Natural killer cell (primary cell): ENCODE measurements around the gene SUN3. TPM values are rescaled to one million over a fixed set of nuclear protein-coding genes. Genes with fewer than 3 reads are reported as not detected.

ENCODE experiments used
- ATAC-seq, 3 donors: fragments of 150-1000 bp in 2 of 3; fragments of 200-7000 bp in 1 of 3; cut with Tn5 transposase; 1 replicate in 1 of 3; 2 replicates in 2 of 3; pipeline ENCODE4 v1.10.0; 2021; ENCODE audit warnings: mild to moderate bottlenecking in 2 of 3, moderate library complexity in 2 of 3
- DNase-seq, 2 donors: peaks; one replicate each; pipeline versions ENCODE4 v3.0.0 to v3.0.0-alpha.2; 2013 to 2021; ENCODE audit warnings: mixed read lengths in 1 of 2
- H3K27ac ChIP-seq: one replicate; pipeline ENCODE4 v1.5.1; 2013; ENCODE audit warnings: mild to moderate bottlenecking, low read length
- H3K27me3 ChIP-seq: one replicate; pipeline ENCODE4 v1.6.1; 2013; ENCODE audit warnings: low read length; ENCODE audit not compliant: control insufficient read depth, insufficient read depth
- H3K36me3 ChIP-seq: one replicate; pipeline ENCODE4 v1.6.1; 2013; ENCODE audit warnings: low read length; ENCODE audit not compliant: control insufficient read depth, insufficient read depth
- H3K4me1 ChIP-seq: one replicate; pipeline ENCODE4 v1.6.1; 2013; ENCODE audit warnings: low read length; ENCODE audit not compliant: control insufficient read depth, insufficient read depth
- H3K4me3 ChIP-seq: one replicate; pipeline ENCODE4 v1.5.1; 2013; ENCODE audit warnings: low read length
- H3K9me3 ChIP-seq: one replicate; pipeline ENCODE4 v1.6.1; 2013; ENCODE audit warnings: low read length; ENCODE audit not compliant: control insufficient read depth, insufficient read depth
- H3K27ac Mint-ChIP-seq, 2 donors: one replicate each; pipeline ENCODE4 v1.8.0; 2022; ENCODE audit warnings: mild to moderate bottlenecking in 2 of 2, mixed read lengths in 2 of 2, moderate library complexity in 1 of 2
- H3K27me3 Mint-ChIP-seq, 2 donors: one replicate each; pipeline ENCODE4 v1.8.0; 2022; ENCODE audit warnings: low read depth in 2 of 2, mixed read lengths in 2 of 2
- H3K36me3 Mint-ChIP-seq: one replicate; pipeline ENCODE4 v1.8.0; 2022; ENCODE audit warnings: mixed read lengths
- H3K4me1 Mint-ChIP-seq, 2 donors: one replicate each; pipeline ENCODE4 v1.8.0; 2022; ENCODE audit warnings: mixed read lengths in 2 of 2
- H3K4me3 Mint-ChIP-seq: one replicate; pipeline ENCODE4 v1.8.0; 2022; ENCODE audit warnings: mild to moderate bottlenecking, moderate library complexity, mixed read lengths
- H3K9me3 Mint-ChIP-seq, 2 donors: one replicate each; pipeline ENCODE4 v1.8.0; 2022; ENCODE audit warnings: mixed read lengths in 2 of 2
- WGBS: methylation state at CpG from one replicate; pipeline ENCODE4 v1.1.7; 2013; ENCODE audit warnings: missing lambda C conversion rate; ENCODE audit not compliant: insufficient coverage; 5-methylcytosine and 5-hydroxymethylcytosine counted together
- intact Hi-C: fragments of 100-400 bp; cut with micrococcal nuclease; formaldehyde crosslinking; loops from one replicate; pipeline ENCODE4 v1.14.2; 2022
- total RNA-seq, 4 donors: library from RNA; stranded (reverse); fragments of 120-200 nt in 1 of 4; gene quantifications; one replicate each; pipeline versions ENCODE4 v1.2.3 to v1.2.4, GENCODE V29; 2013 to 2022
- TF ChIP-seq, protein P1 (sequence below): fragments of 200-600 bp; IDR thresholded peaks from one replicate; pipeline ENCODE4 v1.8.0; 2022; ENCODE audit warnings: antibody characterized with exemption

SUN3 gene
- total RNA-seq, 3 donors from 2014 or later (not counting 1 experiment from before 2014, with no cell fraction given) = 1.3 TPM; not detected in 2

DNA sequence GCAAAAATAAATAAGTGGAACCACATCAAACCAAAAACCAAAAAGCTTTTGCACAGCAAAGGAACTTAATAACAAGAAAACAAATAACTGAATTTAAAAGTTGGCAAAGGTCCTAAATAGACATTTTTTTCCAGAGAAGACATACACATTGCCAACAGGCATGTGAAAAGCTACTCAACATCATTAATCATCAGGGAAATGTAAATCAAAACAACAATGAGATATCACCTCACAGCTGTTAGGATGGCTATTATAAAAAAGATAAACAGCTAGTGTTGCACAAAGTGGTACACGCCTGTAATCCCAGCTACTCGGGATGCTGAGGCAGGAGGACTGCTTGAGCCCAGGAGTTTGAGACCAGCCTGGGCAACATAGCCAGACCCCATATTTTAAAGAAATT, 2.2 kb upstream of the SUN3 start:
- H3K27me3 Mint-ChIP-seq = peaks cover 25 to 39% of the 10 kb centered on the region in 2 donors

DNA sequence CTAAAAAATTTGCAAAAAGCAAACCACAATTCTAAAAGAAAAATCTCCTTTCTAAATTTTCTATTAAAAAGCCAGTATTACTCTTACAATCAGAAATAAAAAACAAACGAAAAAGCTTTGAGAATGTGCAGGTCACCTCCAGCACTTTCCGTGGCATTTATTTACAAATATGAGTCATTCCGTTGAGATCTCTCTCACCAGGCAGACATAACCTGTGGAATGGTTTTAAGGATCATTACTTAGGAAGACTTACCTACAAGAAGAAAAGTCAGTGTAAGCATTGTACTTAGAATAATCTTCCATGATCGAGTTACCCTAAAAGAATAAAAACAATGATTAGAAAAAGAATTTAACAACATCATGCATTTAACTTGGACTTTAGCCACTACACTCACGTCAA, 3.3 kb downstream of the SUN3 start:
- Mint-ChIP-seq H3K4me3 (no peak overlapping the region), H3K27me3 (peaks cover 18 to 51% of the 10 kb centered on the region in 2 donors), H3K27ac (no peak overlapping the region), H3K4me1 (no peaks in the 10 kb centered on the region), H3K36me3 (no peaks in the 10 kb centered on the region), H3K9me3 (peaks cover 4 to 6% of the 10 kb centered on the region in 2 donors)
- no peaks in the 10 kb centered on the region for H3K4me1 ChIP-seq
- no peaks in the 10 kb centered on the region for H3K36me3 ChIP-seq
- DNase-seq (no peak), ATAC-seq (no peak)
- WGBS = 67% methylated on average over 1 of the region's 5 CpGs
- no peak overlapping the region for H3K4me3 ChIP-seq
- no peak overlapping the region for H3K27ac ChIP-seq
- no peaks in the 10 kb centered on the region for H3K9me3 ChIP-seq
- intact Hi-C loops = no loop called here
- peaks cover 7% of the 10 kb centered on the region for H3K27me3 ChIP-seq
- TF ChIP-seq, protein P1, sequence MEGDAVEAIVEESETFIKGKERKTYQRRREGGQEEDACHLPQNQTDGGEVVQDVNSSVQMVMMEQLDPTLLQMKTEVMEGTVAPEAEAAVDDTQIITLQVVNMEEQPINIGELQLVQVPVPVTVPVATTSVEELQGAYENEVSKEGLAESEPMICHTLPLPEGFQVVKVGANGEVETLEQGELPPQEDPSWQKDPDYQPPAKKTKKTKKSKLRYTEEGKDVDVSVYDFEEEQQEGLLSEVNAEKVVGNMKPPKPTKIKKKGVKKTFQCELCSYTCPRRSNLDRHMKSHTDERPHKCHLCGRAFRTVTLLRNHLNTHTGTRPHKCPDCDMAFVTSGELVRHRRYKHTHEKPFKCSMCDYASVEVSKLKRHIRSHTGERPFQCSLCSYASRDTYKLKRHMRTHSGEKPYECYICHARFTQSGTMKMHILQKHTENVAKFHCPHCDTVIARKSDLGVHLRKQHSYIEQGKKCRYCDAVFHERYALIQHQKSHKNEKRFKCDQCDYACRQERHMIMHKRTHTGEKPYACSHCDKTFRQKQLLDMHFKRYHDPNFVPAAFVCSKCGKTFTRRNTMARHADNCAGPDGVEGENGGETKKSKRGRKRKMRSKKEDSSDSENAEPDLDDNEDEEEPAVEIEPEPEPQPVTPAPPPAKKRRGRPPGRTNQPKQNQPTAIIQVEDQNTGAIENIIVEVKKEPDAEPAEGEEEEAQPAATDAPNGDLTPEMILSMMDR = no peak

More for the DNA sequence above, 2.2 kb upstream of the SUN3 start:
- H3K9me3 ChIP-seq = no peaks in the 10 kb centered on the region
- intact Hi-C loops = no loop called here
- no peaks in the 10 kb centered on the region for H3K9me3 Mint-ChIP-seq
- H3K4me3 Mint-ChIP-seq = no peak overlapping the region
- peaks cover 10% of the 10 kb centered on the region for H3K27me3 ChIP-seq
- peaks cover 5 to 6% of the 10 kb centered on the region in 2 donors for H3K4me1 Mint-ChIP-seq
- H3K36me3 ChIP-seq = no peaks in the 10 kb centered on the region
- WGBS = 82% methylated on average over 2 of the region's 2 CpGs
- H3K4me3 ChIP-seq = no peak overlapping the region
- no peak overlapping the region for H3K27ac ChIP-seq
- no peaks in the 10 kb centered on the region for H3K36me3 Mint-ChIP-seq
- no peak for ATAC-seq
- TF ChIP-seq, protein P1 = no peak
- H3K27ac Mint-ChIP-seq = no peak overlapping the region
- peaks cover 9% of the 10 kb centered on the region for H3K4me1 ChIP-seq
- no peak for DNase-seq

DNA sequence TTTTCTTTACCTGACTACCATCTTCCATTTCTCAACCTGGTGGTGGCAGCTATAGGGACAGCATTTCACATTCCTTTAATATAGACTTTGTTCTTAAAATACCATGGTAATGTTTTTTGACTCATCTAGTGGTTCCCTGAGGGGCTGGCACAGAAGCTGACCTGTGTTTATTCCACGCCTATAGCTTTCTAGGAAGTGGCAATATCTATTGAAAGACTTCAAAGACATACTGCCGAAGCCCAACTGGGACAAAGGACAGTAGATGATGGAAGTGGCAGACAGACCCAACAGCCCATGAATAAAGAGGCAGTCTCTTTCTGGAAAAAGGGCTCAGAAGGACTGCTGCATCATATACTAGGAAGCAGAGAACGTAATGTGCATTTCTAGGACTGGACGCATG, 11.2 kb downstream of the SUN3 start:
- Histone ChIP-seq H3K4me3 (no peak overlapping the region), H3K36me3 (no peaks in the 10 kb centered on the region), H3K27me3 (peaks cover 3% of the 10 kb centered on the region), H3K9me3 (no peaks in the 10 kb centered on the region), H3K27ac (no peak overlapping the region), H3K4me1 (no peaks in the 10 kb centered on the region)
- Mint-ChIP-seq H3K27ac (no peak overlapping the region), H3K27me3 (peaks cover 12 to 43% of the 10 kb centered on the region in 2 donors), H3K4me1 (no peaks in the 10 kb centered on the region), H3K36me3 (peaks cover 14% of the 10 kb centered on the region), H3K4me3 (no peak overlapping the region), H3K9me3 (peaks cover 0 to 5% of the 10 kb centered on the region in 2 donors)
- no peak for ATAC-seq
- DNase-seq = no peak
- WGBS = 95% methylated on average over 4 of the region's 4 CpGs
- TF ChIP-seq, protein P1 = no peak
- intact Hi-C loops = no loop called here

DNA sequence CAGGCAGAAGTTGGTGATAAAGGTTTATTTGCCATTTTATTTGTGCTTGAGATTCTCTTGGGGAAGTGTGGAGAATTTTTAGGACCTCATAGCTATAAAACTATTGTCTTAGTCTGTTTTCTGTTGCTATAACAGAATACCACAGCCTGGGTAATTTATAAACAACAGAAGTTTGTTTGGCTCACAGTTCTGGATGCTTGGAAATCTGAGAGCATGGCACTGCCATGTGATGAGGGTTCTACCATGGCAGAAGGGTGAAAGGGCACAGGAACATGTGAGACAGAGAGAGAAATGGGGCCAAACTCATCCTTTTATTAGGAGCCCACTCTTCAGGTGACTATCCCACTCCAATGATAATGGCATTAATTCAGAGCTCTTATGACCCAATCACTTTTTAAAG, 12.3 kb downstream of the SUN3 start:
- no peaks in the 10 kb centered on the region for H3K9me3 ChIP-seq
- intact Hi-C loops = no loop called here
- Mint-ChIP-seq H3K9me3 (peaks cover 0 to 5% of the 10 kb centered on the region in 2 donors), H3K4me1 (no peaks in the 10 kb centered on the region), H3K27me3 (peaks cover 12 to 37% of the 10 kb centered on the region in 2 donors), H3K4me3 (no peak overlapping the region), H3K36me3 (peaks cover 14% of the 10 kb centered on the region), H3K27ac (no peak overlapping the region)
- H3K36me3 ChIP-seq = no peaks in the 10 kb centered on the region
- TF ChIP-seq, protein P1 = no peak
- no peak overlapping the region for H3K4me3 ChIP-seq
- H3K27ac ChIP-seq = no peak overlapping the region
- H3K27me3 ChIP-seq = peaks cover 3% of the 10 kb centered on the region
- ATAC-seq (no peak), DNase-seq (no peak)
- H3K4me1 ChIP-seq = no peaks in the 10 kb centered on the region
